Myocyte (in vitro differentiated cells): ENCODE data around the gene TEX22. TPM values are rescaled to one million over a fixed set of nuclear protein-coding genes. Genes with fewer than 3 reads are reported as not detected.

Source experiments
- DNase-seq: peaks from one replicate; pipeline ENCODE4 v3.0.0-alpha.2; 2012; ENCODE audit warnings: low read depth
- total RNA-seq: library from RNA; depleted of rRNA; stranded (reverse); fragments of >200 nt; gene quantifications from 2 replicates; pipeline ENCODE4 v1.2.3, GENCODE V29; 2014

TEX22 gene
- total RNA-seq, 1 donor from 2014 or later, result 0.32 TPM

GRCh38 chr14:105452963-105453362 is 54.6 kb downstream of the TEX22 start:
- DNase-seq, result no peak

- peak; percentile 44 for DNase-seq
Measured at GRCh38 chr14:105453847-105454246, 55.5 kb downstream of the TEX22 start.

GRCh38 chr14:105455086-105455640 is 56.8 kb downstream of the TEX22 start:
- DNase-seq, result no peak

GRCh38 chr14:105455766-105456660 is 57.7 kb downstream of the TEX22 start:
- no peak for DNase-seq

GRCh38 chr14:105456736-105457617 is 58.6 kb downstream of the TEX22 start:
- DNase-seq, result no peak

GRCh38 chr14:105458010-105458409 is 59.7 kb downstream of the TEX22 start:
- DNase-seq, result no peak

GRCh38 chr14:105458571-105458970 is 60.2 kb downstream of the TEX22 start:
- no peak for DNase-seq

- DNase-seq, result no peak
Measured at GRCh38 chr14:105460116-105460515, 61.8 kb downstream of the TEX22 start.

GRCh38 chr14:105460616-105461015 is 62.3 kb downstream of the TEX22 start:
- DNase-seq, result no peak

- DNase-seq, result no peak
Measured at GRCh38 chr14:105461903-105462302, 63.6 kb downstream of the TEX22 start.

Other genes with a start within 250 kb of the TEX22 start
- 32.5 and 42.7 TPM in 2 replicates for gene JAG2, start 229.8 kb upstream of the TEX22 start, total RNA-seq
- 33.2 and 40.9 TPM in 2 replicates for gene NUDT14, start 217.2 kb upstream of the TEX22 start, total RNA-seq
- 117 and 167 TPM in 2 replicates for gene BTBD6, start 150.0 kb upstream of the TEX22 start, total RNA-seq
- gene BRF1, start 97.5 kb upstream of the TEX22 start, total RNA-seq, result 80.5 and 147 TPM in 2 replicates
- 240 and 302 TPM in 2 replicates for gene PACS2, start 83.8 kb upstream of the TEX22 start, total RNA-seq
- gene MTA1, start 21.3 kb downstream of the TEX22 start, total RNA-seq, result 44.0 and 50.9 TPM in 2 replicates
- gene CRIP2, start 76.3 kb downstream of the TEX22 start, total RNA-seq, result 586 and 856 TPM in 2 replicates
- 0.99 and 2.6 TPM in 2 replicates for gene CRIP1, start 88.3 kb downstream of the TEX22 start, total RNA-seq
- 9.3 and 14.4 TPM in 2 replicates for gene TEDC1, start 92.7 kb downstream of the TEX22 start, total RNA-seq
- gene TMEM121, start 128.0 kb downstream of the TEX22 start, total RNA-seq, result 3.9 and 5.3 TPM in 2 replicates